Measurements from ENCODE around the gene MACIR.

Gene MACIR

DNA sequence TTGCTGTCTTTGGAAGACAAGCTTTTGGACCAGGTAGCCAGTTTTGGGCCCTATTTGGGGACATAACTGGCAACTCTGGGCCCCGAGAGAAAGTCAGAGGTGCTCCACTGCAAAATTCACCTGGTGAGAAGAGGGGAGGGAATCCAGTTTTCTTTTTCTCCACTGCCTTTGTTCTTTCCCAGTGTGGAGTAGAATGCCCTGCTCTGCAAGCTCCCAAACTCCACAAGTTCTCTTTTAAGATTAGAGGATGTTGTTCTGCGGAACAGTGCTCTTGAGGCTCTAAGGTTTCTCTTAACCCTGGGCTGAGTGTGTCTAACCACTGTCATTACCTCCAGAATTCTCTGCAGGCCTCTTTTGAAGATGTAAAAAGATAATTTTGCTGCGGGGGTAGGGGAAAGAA is 25.3 kb downstream of the MACIR start:
- TF ChIP-seq SIN3A (IDR thresholded peaks at IDR 0.05; ENCODE audit: borderline replicate concordance, insufficient read depth, low read length) (no peak), POLR2AphosphoS5 (IDR thresholded peaks at IDR 0.05; ENCODE audit: low read depth, low read length) (no peak), FOXP2 (optimal IDR thresholded peaks at IDR 0.05; ENCODE audit: borderline replicate concordance, extremely low read depth, extremely low read length, insufficient read depth) (no peak), TAF1 (IDR thresholded peaks at IDR 0.05; ENCODE audit: borderline replicate concordance, insufficient read depth, low read length) (no peak)
- TF ChIP-seq, protein P1, sequence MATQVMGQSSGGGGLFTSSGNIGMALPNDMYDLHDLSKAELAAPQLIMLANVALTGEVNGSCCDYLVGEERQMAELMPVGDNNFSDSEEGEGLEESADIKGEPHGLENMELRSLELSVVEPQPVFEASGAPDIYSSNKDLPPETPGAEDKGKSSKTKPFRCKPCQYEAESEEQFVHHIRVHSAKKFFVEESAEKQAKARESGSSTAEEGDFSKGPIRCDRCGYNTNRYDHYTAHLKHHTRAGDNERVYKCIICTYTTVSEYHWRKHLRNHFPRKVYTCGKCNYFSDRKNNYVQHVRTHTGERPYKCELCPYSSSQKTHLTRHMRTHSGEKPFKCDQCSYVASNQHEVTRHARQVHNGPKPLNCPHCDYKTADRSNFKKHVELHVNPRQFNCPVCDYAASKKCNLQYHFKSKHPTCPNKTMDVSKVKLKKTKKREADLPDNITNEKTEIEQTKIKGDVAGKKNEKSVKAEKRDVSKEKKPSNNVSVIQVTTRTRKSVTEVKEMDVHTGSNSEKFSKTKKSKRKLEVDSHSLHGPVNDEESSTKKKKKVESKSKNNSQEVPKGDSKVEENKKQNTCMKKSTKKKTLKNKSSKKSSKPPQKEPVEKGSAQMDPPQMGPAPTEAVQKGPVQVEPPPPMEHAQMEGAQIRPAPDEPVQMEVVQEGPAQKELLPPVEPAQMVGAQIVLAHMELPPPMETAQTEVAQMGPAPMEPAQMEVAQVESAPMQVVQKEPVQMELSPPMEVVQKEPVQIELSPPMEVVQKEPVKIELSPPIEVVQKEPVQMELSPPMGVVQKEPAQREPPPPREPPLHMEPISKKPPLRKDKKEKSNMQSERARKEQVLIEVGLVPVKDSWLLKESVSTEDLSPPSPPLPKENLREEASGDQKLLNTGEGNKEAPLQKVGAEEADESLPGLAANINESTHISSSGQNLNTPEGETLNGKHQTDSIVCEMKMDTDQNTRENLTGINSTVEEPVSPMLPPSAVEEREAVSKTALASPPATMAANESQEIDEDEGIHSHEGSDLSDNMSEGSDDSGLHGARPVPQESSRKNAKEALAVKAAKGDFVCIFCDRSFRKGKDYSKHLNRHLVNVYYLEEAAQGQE (IDR thresholded peaks at IDR 0.05; ENCODE audit: insufficient read depth in 1 of 2, low read depth in 2 of 2, low read length in 2 of 2): no peak

DNA sequence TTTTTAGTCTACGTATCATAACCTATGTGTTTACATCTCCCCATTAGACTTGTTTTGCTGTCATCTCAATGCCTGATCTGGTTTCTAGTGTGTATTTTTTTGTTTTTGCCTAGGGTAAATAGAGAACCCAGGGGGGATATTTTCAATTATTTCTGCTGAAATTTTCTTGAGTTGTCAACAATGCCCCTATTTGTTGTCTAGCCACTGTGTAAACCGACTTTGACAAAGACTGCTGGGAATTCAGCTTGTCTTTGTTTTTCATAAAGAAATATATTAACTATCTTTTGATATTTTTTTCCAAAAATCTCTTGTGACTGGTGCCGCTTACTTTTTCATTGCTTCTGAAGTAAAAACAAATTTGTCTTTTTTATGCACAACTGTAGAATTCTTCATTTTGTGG is 28.1 kb downstream of the MACIR start:
- TF ChIP-seq TAF1 (IDR thresholded peaks at IDR 0.05; ENCODE audit: borderline replicate concordance, insufficient read depth, low read length) (no peak), POLR2AphosphoS5 (IDR thresholded peaks at IDR 0.05; ENCODE audit: low read depth, low read length) (no peak)

DNA sequence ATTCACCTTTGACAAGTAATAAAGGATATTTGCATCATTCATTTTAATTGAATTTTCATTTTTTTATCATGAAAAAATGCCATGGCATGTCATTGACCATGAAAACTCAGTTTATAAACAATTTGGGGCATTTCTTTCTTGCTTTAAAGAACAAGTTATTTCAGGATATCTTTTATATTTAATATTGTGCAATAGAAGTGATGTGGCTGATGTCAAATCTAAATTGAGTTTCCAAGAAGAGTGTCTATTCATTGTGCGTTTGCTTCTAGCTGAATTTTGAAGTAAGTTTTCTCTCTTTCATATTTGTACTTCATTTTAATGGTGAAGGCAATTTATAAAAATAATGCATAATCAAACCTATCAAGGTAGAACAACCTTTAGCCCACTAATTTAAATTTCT is 30.5 kb downstream of the MACIR start:
- no peak for TF ChIP-seq POLR2AphosphoS5 (IDR thresholded peaks at IDR 0.05; ENCODE audit: low read depth, low read length)
- TF ChIP-seq TAF1 (IDR thresholded peaks at IDR 0.05; ENCODE audit: borderline replicate concordance, insufficient read depth, low read length): no peak
- TF ChIP-seq FOXP2 (optimal IDR thresholded peaks at IDR 0.05; ENCODE audit: borderline replicate concordance, extremely low read depth, extremely low read length, insufficient read depth): no peak
- no peak for TF ChIP-seq SIN3A (IDR thresholded peaks at IDR 0.05; ENCODE audit: borderline replicate concordance, insufficient read depth, low read length)
- TF ChIP-seq, protein P1 (IDR thresholded peaks at IDR 0.05; ENCODE audit: insufficient read depth in 1 of 2, low read depth in 2 of 2, low read length in 2 of 2): no peak

DNA sequence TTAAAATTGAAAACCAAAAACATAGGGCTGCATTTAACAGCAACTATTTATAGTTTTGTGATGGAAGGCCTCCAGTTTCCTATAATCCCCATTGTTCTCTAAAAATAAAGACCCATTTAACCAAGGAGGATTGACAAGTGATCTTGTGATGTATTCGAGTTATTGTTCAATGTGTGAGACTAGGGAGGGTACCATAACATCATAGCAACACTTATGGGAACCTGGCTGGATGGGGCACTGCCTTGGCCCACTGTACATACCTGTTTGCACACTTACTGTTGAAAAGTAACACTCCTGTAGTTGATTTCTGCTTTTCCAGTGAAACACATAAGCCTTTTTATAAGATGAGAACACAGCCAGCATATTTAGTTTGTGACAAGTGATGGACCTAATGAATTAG is 32.3 kb downstream of the MACIR start:
- TF ChIP-seq FOXP2 (optimal IDR thresholded peaks at IDR 0.05; ENCODE audit: borderline replicate concordance, extremely low read depth, extremely low read length, insufficient read depth) (no peak), SIN3A (IDR thresholded peaks at IDR 0.05; ENCODE audit: borderline replicate concordance, insufficient read depth, low read length) (no peak), POLR2AphosphoS5 (IDR thresholded peaks at IDR 0.05; ENCODE audit: low read depth, low read length) (no peak), TAF1 (IDR thresholded peaks at IDR 0.05; ENCODE audit: borderline replicate concordance, insufficient read depth, low read length) (no peak)
- TF ChIP-seq, protein P1 (IDR thresholded peaks at IDR 0.05; ENCODE audit: insufficient read depth in 1 of 2, low read depth in 2 of 2, low read length in 2 of 2): no peak

DNA sequence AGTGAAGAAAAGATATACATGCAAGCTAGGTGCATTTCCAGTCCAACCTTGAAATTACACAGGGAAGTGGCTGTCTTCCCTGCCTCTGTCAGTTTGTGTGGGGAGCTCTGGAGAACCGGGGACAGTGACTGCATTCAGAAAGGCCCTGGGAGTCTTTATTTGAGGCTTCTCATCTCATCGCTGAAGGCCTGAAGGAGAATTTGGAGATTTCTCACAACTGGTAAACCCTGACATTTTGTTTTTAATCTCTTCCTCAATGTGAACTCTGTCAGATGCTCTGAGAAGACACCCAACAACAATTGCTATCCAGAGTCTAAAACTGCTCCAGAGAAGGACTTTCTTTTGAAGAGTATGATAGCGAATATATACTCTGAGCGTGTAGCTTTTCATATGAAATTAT is 33.0 kb downstream of the MACIR start:
- TF ChIP-seq, protein P1 (IDR thresholded peaks at IDR 0.05; ENCODE audit: insufficient read depth in 1 of 2, low read depth in 2 of 2, low read length in 2 of 2): no peak
- no peak for TF ChIP-seq TAF1 (IDR thresholded peaks at IDR 0.05; ENCODE audit: borderline replicate concordance, insufficient read depth, low read length)

Measured in PFSK-1 (cell line).